ENCODE results near the gene RTKN2.

RTKN2 gene

GRCh38 chr10:62217683-62218082 lies 51.0 kb downstream of the RTKN2 start:
- DNase-seq: no peak

GRCh38 chr10:62214364-62214874 lies 54.2 kb downstream of the RTKN2 start:
- no peak for DNase-seq

- no peak for DNase-seq
These were observed 62.8 kb downstream of the RTKN2 start for GRCh38 chr10:62205750-62206399.

GRCh38 chr10:62199584-62199983 lies 69.1 kb downstream of the RTKN2 start:
- no peak for DNase-seq

GRCh38 chr10:62196528-62196927 lies 72.1 kb downstream of the RTKN2 start:
- DNase-seq: no peak

GRCh38 chr10:62195675-62195926 lies 73.0 kb downstream of the RTKN2 start:
- DNase-seq: no peak

GRCh38 chr10:62194924-62195674 lies 73.5 kb downstream of the RTKN2 start:
- DNase-seq: no peak

GRCh38 chr10:62193479-62193878 lies 75.2 kb downstream of the RTKN2 start:
- DNase-seq: no peak

- no peak for DNase-seq
These were observed 79.5 kb downstream of the RTKN2 start for GRCh38 chr10:62189131-62189530.

GRCh38 chr10:62188021-62188616 lies 80.5 kb downstream of the RTKN2 start:
- DNase-seq: no peak

- no peak for DNase-seq
These were observed 81.5 kb downstream of the RTKN2 start for GRCh38 chr10:62186999-62187675.

GRCh38 chr10:62185919-62186692 lies 82.5 kb downstream of the RTKN2 start:
- DNase-seq: no peak

GRCh38 chr10:62183857-62184795 lies 84.5 kb downstream of the RTKN2 start:
- peak; percentile 22 for DNase-seq

GRCh38 chr10:62183442-62183841 lies 85.2 kb downstream of the RTKN2 start:
- DNase-seq: no peak

- DNase-seq: no peak
These were observed 86.0 kb downstream of the RTKN2 start for GRCh38 chr10:62182595-62182994.

- DNase-seq: no peak
These were observed 86.5 kb downstream of the RTKN2 start for GRCh38 chr10:62182171-62182570.

- no peak for DNase-seq
These were observed 88.0 kb downstream of the RTKN2 start for GRCh38 chr10:62180677-62181076.

GRCh38 chr10:62178568-62178967 lies 90.1 kb downstream of the RTKN2 start:
- DNase-seq: no peak

- DNase-seq: no peak
These were observed 91.5 kb downstream of the RTKN2 start for GRCh38 chr10:62177111-62177510.

- DNase-seq: no peak
These were observed 93.4 kb downstream of the RTKN2 start for GRCh38 chr10:62175251-62175650.

GRCh38 chr10:62172465-62172864 lies 96.2 kb downstream of the RTKN2 start:
- DNase-seq: no peak

- no peak for DNase-seq
These were observed 96.9 kb downstream of the RTKN2 start for GRCh38 chr10:62171791-62172190.

Data from NCI-H2029 (cell line).